Fibroblast of upper back skin (primary cell): Measurements from ENCODE around the gene PGD.

Experiments
- DNase-seq: peaks from one replicate; pipeline ENCODE4 v3.0.0-alpha.2; 2013

Gene PGD

GRCh38 chr1:10398734-10399443 is at the start of gene PGD:
PGD (plus strand) TSS chr1:10399064; CDS start chr1:10399118, 54 bp downstream.
- DNase-seq: peak; percentile 98

GRCh38 chr1:10353282-10353681 is 45.6 kb upstream of the PGD start:
- DNase-seq: no peak

GRCh38 chr1:10353693-10354092 is 45.2 kb upstream of the PGD start:
- DNase-seq: no peak

- no peak for DNase-seq
Observed at GRCh38 chr1:10360045-10360444, 38.8 kb upstream of the PGD start.

- DNase-seq: no peak
Observed at GRCh38 chr1:10361515-10361914, 37.3 kb upstream of the PGD start.

GRCh38 chr1:10368194-10368593 is 30.7 kb upstream of the PGD start:
- DNase-seq: no peak

GRCh38 chr1:10374442-10374860 is 24.4 kb upstream of the PGD start:
- DNase-seq: peak; percentile 55

GRCh38 chr1:10377365-10378029 is 21.4 kb upstream of the PGD start:
- DNase-seq: peak; percentile 84

GRCh38 chr1:10378081-10378841 is 20.6 kb upstream of the PGD start:
- DNase-seq: peak; percentile 86

- no peak for DNase-seq
Observed at GRCh38 chr1:10379101-10379620, 19.7 kb upstream of the PGD start.

GRCh38 chr1:10379676-10380075 is 19.2 kb upstream of the PGD start:
- DNase-seq: no peak

- peak; percentile 86 for DNase-seq
Observed at GRCh38 chr1:10380594-10381275, 18.1 kb upstream of the PGD start.

- DNase-seq: no peak
Observed at GRCh38 chr1:10383630-10384029, 15.2 kb upstream of the PGD start.

GRCh38 chr1:10384219-10384618 is 14.6 kb upstream of the PGD start:
- DNase-seq: no peak

- DNase-seq: no peak
Observed at GRCh38 chr1:10386761-10387676, 11.8 kb upstream of the PGD start.

GRCh38 chr1:10387677-10388386 is 11.0 kb upstream of the PGD start:
- peak; percentile 80 for DNase-seq

- DNase-seq: no peak
Observed at GRCh38 chr1:10388387-10388715, 10.5 kb upstream of the PGD start.

GRCh38 chr1:10389271-10389973 is 9.4 kb upstream of the PGD start:
- DNase-seq: no peak

- DNase-seq: no peak
Observed at GRCh38 chr1:10396870-10397269, 2.0 kb upstream of the PGD start.

GRCh38 chr1:10398278-10398733 is 558 bp upstream of the PGD start:
- DNase-seq: no peak
